SK-N-MC (cell line): ENCODE data around the gene CCND1.
"Not testable (repeated sequence)": the region's sequence is repeated elsewhere in the genome, so short reads cannot be mapped to it uniquely, and the experiment has no call there.

Experiments used
- DNase-seq: peaks from one replicate; pipeline ENCODE4 v3.0.0-alpha.2; 2011; ENCODE audit warnings: low read depth, low spot score
- H3K27ac ChIP-seq: fragments of 200-600 bp; sonication (generic); 2 replicates; pipeline ENCODE4 v1.5.1; 2016; ENCODE audit warnings: mixed run types
- H3K36me3 ChIP-seq: fragments of 200-600 bp; sonication (generic); 2 replicates; pipeline ENCODE4 v1.6.1; 2017; ENCODE audit warnings: antibody characterized with exemption, low read length, mixed read lengths; ENCODE audit not compliant: insufficient read depth
- H3K4me3 ChIP-seq: fragments of 200-600 bp; sonication (generic); 2 replicates; pipeline ENCODE4 v1.5.1; 2016
- H3K9ac ChIP-seq: fragments of 200-600 bp; sonication (generic); 2 replicates; pipeline ENCODE4 v1.8.0; 2017; ENCODE audit warnings: mixed run types, mixed read lengths; ENCODE audit not compliant: insufficient read length
- H3K9me3 ChIP-seq: fragments of 200-600 bp; sonication (generic); 2 replicates; pipeline ENCODE4 v1.6.1; 2017; ENCODE audit warnings: low read depth, mild to moderate bottlenecking, antibody characterized with exemption, low read length, moderate library complexity, mixed read lengths
- EZH2 ChIP-seq: fragments of 200-600 bp; sonication (generic); IDR thresholded peaks from one replicate; pipeline ENCODE4 v1.6.1; 2017; ENCODE audit warnings: antibody characterized with exemption
- FOXP2 ChIP-seq: optimal IDR thresholded peaks from 2 replicates; pipeline ENCODE3; 2011; ENCODE audit warnings: mild to moderate bottlenecking, moderate library complexity; ENCODE audit not compliant: insufficient read depth; ENCODE audit errors: extremely low read length, control extremely low read depth
- POLR2AphosphoS5 ChIP-seq: IDR thresholded peaks from 2 replicates; pipeline ENCODE4 v1.6.1; 2012; ENCODE audit warnings: mild to moderate bottlenecking, low read depth, low read length, borderline replicate concordance

The CCND1 gene

DNA sequence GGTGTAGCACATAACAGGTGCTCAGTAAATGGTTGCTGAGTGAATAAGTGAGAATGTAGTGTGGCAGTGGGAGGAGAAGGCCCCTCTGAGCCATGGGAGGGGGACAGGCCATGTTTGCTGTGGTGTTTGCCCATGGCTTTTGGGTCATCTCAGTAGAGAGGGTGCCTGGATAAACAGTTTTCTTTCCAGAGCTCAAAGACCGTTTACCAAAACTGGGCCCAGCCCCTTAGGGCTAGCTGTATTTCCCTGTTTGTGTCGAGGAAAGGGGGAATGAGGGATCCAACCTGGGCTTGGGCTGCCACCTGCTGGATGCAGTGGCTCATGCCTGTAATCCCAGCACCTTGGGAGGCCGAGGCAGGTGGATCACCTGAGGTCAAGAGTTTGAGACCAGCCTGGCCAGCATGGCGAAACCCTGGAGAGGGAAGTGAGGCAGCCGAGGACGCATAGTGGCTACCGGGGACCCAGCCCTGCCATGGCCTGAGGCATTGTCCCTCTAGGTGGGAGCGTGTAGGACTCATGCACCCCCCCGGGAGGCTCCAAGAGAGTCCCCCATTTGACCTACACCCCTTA, 42.9 kb downstream of the CCND1 start:
- no peak overlapping the region for H3K4me3 ChIP-seq
- H3K9me3 ChIP-seq = no peaks in the 10 kb centered on the region
- H3K9ac ChIP-seq = no peak overlapping the region
- TF ChIP-seq EZH2 (no peak), FOXP2 (no peak), POLR2AphosphoS5 (no peak)
- no peak overlapping the region for H3K27ac ChIP-seq
- no peak for DNase-seq
- H3K36me3 ChIP-seq = no peaks in the 10 kb centered on the region

- Histone ChIP-seq H3K27ac (no peak overlapping the region; the same call in 1 of the 2 replicates), H3K4me3 (no peak overlapping the region), H3K36me3 (no peaks in the 10 kb centered on the region), H3K9ac (no peak overlapping the region), H3K9me3 (no peaks in the 10 kb centered on the region)
- TF ChIP-seq FOXP2 = no peak
- TF ChIP-seq EZH2 = no peak
- TF ChIP-seq POLR2AphosphoS5 = no peak
- DNase-seq = no peak
Observed at GRCh38 chr11:69684651-69685050, 43.7 kb downstream of the CCND1 start.

- H3K36me3 ChIP-seq = no peaks in the 10 kb centered on the region
- no peak overlapping the region for H3K27ac ChIP-seq
- DNase-seq = no peak
- no peak overlapping the region for H3K4me3 ChIP-seq
- H3K9ac ChIP-seq = no peak overlapping the region
- H3K9me3 ChIP-seq = no peaks in the 10 kb centered on the region
- no peak for TF ChIP-seq FOXP2
- no peak for TF ChIP-seq POLR2AphosphoS5
- TF ChIP-seq EZH2 = no peak
Observed at GRCh38 chr11:69685348-69685747, 44.4 kb downstream of the CCND1 start.

DNA sequence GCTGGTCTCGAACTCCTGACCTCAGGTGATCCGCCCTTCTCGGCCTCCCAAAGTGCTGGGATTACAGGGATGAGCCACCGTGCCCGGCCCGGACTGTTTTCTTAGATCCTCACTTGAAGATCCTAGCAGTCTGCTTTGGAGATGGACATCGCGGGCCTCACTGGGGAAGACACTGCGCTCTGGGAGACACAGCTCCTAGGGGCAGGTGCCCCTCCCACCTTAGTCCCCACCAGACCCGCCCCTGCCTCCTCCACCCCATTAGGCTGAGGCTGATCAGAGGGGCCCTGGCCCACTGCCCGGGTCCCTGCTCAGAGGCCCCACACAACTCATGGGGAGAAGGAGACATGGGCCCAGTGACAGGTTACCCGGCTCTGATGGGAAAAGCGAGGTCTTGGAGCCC, 45.5 kb downstream of the CCND1 start:
- Histone ChIP-seq H3K36me3 (no peaks in the 10 kb centered on the region), H3K4me3 (no peak overlapping the region), H3K9me3 (no peaks in the 10 kb centered on the region), H3K27ac (no peak overlapping the region), H3K9ac (no peak overlapping the region)
- no peak for DNase-seq
- TF ChIP-seq FOXP2 (no peak), EZH2 (no peak)

DNA sequence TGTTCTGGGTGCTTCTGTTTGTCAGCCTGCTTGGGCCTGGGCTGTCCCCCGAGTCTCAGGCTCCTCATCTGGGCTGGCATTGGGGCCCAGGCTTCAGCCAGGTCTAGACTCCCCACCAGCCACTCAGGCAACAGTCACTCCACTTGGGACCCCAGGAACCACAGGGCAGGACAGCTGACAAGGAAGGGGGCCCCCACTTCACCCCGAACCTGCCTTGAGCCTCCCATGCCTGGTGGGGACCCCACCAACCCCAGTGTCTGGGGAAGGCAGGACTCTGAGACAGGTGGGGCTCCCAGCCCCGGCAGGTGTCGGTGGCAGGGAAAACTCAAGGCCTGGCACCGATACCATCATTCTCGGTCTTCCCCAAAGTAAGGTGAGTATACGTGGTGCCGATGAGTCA, 45.9 kb downstream of the CCND1 start:
- Histone ChIP-seq H3K9ac (no peak overlapping the region), H3K9me3 (no peaks in the 10 kb centered on the region), H3K27ac (no peak overlapping the region), H3K36me3 (no peaks in the 10 kb centered on the region), H3K4me3 (no peak overlapping the region)
- no peak for DNase-seq
- TF ChIP-seq FOXP2 (no peak), EZH2 (no peak), POLR2AphosphoS5 (no peak)

DNA sequence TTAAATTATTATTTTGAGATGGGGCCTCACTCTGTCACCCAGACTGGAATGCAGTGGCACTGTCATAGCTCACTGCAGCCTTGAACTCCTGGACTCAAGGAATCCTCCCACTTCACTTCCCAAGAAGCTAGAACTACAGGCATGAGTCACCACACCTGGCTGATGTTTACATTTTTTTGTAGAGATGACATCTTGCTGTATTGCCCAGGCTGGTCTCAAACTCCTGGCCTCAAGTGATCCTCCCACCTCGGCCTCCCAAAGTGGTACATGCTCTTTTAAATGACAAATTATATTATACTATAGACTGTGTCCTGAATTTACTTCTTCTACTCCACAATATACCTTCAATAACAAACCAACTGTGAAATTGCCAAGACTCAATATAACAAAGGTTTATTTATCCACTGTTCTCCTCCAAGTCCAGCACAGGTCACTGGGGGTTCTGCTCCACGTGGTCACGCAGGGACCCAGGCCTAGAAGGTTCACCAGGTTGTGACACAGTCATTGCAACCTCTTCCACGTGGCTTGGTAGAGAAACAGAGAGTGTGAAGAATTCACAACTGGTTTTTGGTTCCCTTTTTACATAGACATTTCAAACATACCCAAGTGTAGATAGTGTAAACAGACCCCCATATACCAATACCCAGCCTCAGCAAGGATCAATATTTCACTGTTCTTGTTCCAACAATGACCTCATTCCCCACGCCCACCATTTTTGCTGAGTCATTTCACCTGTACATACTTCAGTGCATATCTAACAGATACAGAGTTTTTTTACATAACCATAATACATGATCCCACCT, 47.2 kb downstream of the CCND1 start:
- H3K9me3 ChIP-seq, H3K4me3 ChIP-seq, H3K9ac ChIP-seq, H3K36me3 ChIP-seq, DNase-seq: not testable (repeated sequence)
- H3K27ac ChIP-seq = 0 out of 2 replicates have a peak overlapping the region, but pooled peaks have one; percentile 50

GRCh38 chr11:69689484-69690319, 48.7 kb downstream of the CCND1 start:
- no peak overlapping the region for H3K9ac ChIP-seq
- no peak for DNase-seq

DNA sequence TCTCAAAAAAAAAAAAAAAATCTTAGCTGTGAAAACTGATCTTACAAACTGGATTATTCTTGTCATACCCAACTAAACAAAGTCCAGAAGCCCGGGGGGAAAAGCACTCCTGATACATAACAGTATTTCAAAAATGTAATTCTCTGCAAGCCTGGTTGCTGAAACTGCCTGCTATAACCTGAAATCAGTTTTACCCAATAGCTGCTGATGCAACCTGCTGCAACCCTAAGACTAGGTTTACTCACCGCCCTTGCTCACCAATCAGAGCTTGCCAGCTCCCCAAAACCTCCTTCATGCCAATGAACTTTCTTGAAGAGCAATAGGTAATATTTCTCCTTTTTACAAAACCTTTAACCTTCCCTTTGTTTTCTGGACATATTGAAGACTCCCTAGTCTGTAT, 50.5 kb downstream of the CCND1 start:
- DNase-seq = no peak
- TF ChIP-seq FOXP2 = no peak
- no peak for TF ChIP-seq POLR2AphosphoS5
- TF ChIP-seq EZH2 = no peak
- Histone ChIP-seq H3K27ac (peak overlapping the region; percentile 70; the same call in 1 of the 2 replicates), H3K4me3 (no peak overlapping the region), H3K9ac (no peak overlapping the region), H3K36me3 (no peaks in the 10 kb centered on the region), H3K9me3 (no peaks in the 10 kb centered on the region; the same call in 1 of the 2 replicates)

More at GRCh38 chr11:69689484-69690319, 48.7 kb downstream of the CCND1 start:
- no peak overlapping the region for H3K4me3 ChIP-seq
- H3K36me3 ChIP-seq = no peaks in the 10 kb centered on the region
- no peaks in the 10 kb centered on the region; the same call in 1 of the 2 replicates for H3K9me3 ChIP-seq
- TF ChIP-seq POLR2AphosphoS5 (no peak), EZH2 (no peak), FOXP2 (no peak)
- H3K27ac ChIP-seq = peak overlapping the region; percentile 42; the same call in 1 of the 2 replicates
